ENCODE data around the gene NTM.
"Not testable (repeated sequence)": the region's sequence is repeated elsewhere in the genome, so short reads cannot be mapped to it uniquely, and the experiment has no call there.

NTM gene

GRCh38 chr11:131674051-131674755 is 303.8 kb downstream of the NTM start:
- DNase-seq, result no peak

- DNase-seq, result no peak
These were observed 304.9 kb downstream of the NTM start for GRCh38 chr11:131675121-131675888.

GRCh38 chr11:131677828-131678470 is 307.5 kb downstream of the NTM start:
- no peak for DNase-seq

- no peak for DNase-seq
These were observed 308.4 kb downstream of the NTM start for GRCh38 chr11:131678658-131679340.

DNA sequence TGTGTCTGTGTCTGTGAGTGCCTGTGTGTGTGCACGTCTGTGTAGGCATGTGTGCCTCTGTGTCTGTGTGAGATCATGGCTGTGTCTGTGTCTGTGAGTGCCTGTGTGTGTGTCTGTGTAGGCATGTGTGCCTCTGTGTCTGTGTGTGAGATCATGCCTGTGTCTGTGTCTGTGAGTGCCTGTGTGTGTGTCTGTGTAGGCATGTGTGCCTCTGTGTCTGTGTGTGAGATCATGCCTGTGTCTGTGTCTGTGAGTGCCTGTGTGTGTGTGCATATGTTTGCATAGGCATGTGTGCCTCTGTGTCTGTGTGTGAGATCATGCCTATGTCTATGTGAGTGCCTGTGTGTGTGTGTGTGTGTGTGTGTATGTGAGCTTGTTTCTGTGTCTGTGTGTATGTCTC is 310.0 kb downstream of the NTM start:
- DNase-seq, result not testable (repeated sequence)

GRCh38 chr11:131681920-131682319 is 311.5 kb downstream of the NTM start:
- DNase-seq, result no peak

GRCh38 chr11:131682373-131683015 is 312.1 kb downstream of the NTM start:
- DNase-seq, result no peak

GRCh38 chr11:131683131-131683530 is 312.7 kb downstream of the NTM start:
- no peak for DNase-seq

GRCh38 chr11:131683666-131684065 is 313.3 kb downstream of the NTM start:
- no peak for DNase-seq

GRCh38 chr11:131684111-131685060 is 314.0 kb downstream of the NTM start:
- DNase-seq, result no peak

GRCh38 chr11:131685206-131685605 is 314.8 kb downstream of the NTM start:
- DNase-seq, result no peak

GRCh38 chr11:131685906-131686305 is 315.5 kb downstream of the NTM start:
- DNase-seq, result no peak

DNA sequence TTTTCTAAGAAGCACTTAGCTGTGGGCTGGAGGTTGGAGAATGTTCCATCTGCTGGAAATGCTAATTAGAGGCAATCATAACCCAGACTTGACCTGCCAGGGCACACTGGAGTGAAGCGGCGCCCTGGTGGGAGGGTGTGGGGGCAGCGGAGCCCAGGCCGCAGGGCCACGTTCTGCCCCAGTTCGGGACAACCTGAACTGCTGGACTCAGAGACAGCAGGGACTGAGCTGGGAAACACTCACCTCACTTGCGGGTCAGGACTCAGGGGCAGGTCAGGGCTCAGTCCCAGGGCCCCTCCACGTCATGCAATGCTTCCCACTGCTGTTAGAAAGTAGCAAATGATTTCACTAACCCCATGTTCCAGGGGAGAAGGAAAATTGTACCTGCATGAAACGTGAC is 316.4 kb downstream of the NTM start:
- no peak for DNase-seq

DNA sequence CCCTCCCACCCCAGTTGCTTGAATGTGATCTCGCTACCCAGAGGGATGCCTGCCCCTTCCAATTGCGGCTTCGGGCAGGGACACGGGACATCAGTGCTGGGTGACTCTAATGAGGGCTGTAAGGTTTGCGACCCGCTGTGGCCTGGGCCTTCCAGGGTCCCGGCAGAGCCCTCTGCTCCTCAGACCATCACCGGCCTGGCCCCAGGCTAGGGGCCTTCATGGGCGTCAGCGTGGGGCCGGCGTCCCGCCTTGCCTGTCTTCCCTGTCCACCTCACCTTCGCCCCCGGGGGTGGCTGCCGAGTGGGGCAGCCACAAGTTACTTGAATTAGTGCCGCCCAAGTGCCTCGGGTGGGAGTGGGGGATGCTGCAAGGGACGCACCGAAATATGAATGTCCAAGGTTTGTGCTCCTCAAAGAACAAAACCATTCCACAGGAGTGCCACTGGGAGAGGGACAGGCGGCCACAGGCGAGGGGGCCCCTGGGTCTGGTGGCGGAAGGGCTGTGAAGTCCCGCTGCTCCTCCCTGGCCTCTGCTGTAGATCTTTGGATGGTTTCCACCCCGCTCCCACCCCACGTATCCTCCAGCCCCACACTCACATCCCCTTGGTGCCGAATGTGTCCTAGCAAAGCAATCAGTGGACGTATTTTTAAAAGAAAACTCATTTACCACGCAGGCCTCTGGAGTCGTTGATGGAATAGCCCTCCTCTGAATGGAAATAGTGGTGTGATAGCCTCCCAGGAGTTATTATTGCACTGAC is 317.1 kb downstream of the NTM start:
- DNase-seq, result no peak

DNA sequence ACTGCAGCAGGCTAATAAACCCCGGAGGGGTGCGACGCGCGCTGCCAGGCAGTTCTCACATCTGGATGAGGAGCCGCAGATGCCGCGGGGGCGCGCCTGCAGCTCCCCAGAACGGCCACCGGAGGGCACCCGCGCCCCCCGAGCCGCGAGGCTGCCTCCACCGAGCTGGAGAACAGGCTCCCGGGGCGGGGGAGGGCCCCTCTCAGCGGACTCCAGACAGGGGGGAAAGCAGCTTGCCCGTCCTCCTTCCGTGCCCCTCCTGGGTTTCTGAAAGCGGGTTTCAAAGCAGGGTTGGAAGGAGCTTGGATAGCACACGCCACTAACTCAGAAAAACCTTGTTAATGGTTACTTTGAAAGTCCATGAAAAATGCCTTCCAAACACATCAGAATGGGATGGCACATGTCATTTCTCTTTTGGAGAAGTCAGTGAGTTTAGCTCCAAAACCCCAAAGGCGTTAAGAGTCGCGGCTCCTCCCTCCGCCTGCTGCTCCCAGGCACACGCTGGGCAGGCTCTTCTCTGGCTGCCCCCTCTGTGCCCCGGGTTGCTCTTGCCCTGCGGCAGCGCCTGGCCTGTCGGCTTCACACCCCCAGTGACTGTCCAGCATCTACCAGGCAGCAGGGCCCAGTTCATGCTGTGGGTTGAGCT is 317.8 kb downstream of the NTM start:
- DNase-seq, result no peak

- DNase-seq, result no peak
These were observed 318.9 kb downstream of the NTM start for GRCh38 chr11:131689049-131689925.

DNA sequence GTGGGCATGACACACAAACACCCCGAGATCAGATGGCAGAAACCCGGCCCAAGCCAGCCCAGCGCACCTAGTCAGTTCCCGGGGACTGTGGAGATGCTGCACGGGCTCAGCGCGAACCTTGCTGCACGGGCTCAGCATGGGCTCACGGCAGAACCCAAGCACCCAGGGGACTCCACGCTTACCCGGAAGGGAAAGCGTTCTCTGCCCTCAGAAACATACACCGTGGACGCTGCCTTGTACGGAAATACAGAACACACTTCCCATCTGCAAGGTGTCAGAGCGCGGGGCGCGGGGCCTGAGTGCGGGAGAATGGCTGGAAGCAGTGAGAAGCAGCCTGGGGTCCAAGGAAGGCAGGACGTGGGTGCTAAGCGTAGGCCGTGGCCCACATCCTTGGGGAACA is 319.9 kb downstream of the NTM start:
- DNase-seq, result no peak

DNA sequence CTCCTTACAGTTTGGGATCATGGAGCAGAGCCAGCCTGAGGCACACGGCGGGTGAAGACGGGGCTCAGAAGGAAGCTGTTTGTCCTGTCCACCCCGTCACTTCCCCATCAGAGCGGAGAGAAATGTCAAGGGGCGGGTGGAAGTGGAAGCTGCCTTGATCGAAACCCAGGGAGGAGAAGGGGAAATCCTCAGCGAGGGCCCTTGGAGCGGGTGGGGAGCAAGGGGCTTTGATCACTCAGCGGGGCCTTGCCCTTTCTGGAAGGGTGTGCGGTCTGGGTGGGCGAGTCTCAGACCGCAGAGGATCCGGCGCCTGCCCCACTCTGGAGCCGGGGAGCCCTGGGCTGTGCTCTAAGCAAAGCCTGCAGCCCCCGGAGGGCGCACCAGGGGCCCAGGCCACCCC is 320.4 kb downstream of the NTM start:
- DNase-seq, result no peak

Measured in T-helper 9 cell (primary cell).